Measurements from ENCODE around the gene TSGA10. TPM values are rescaled to one million over a fixed set of nuclear protein-coding genes. Genes with fewer than 3 reads are reported as not detected.

TSGA10 gene
- total RNA-seq, 1 donor from 2014 or later = 3.1 TPM

- peaks cover 58% of the 10 kb centered on the region for H3K4me1 ChIP-seq
- peak within 1 kb of the TSS; percentile 87 for H3K4me3 ChIP-seq
- peak within 1 kb of the TSS; percentile 84 for H3K27ac ChIP-seq (replicated peaks)
- peaks cover 6% of the 10 kb centered on the region for H3K36me3 ChIP-seq
- intact Hi-C loops (cut with micrococcal nuclease) = no loop called here
- TF ChIP-seq, protein P1, sequence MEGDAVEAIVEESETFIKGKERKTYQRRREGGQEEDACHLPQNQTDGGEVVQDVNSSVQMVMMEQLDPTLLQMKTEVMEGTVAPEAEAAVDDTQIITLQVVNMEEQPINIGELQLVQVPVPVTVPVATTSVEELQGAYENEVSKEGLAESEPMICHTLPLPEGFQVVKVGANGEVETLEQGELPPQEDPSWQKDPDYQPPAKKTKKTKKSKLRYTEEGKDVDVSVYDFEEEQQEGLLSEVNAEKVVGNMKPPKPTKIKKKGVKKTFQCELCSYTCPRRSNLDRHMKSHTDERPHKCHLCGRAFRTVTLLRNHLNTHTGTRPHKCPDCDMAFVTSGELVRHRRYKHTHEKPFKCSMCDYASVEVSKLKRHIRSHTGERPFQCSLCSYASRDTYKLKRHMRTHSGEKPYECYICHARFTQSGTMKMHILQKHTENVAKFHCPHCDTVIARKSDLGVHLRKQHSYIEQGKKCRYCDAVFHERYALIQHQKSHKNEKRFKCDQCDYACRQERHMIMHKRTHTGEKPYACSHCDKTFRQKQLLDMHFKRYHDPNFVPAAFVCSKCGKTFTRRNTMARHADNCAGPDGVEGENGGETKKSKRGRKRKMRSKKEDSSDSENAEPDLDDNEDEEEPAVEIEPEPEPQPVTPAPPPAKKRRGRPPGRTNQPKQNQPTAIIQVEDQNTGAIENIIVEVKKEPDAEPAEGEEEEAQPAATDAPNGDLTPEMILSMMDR (IDR thresholded peaks at IDR 0.05; ENCODE audit: borderline replicate concordance) = no peak
- no peaks in the 10 kb centered on the region for H3K9me3 ChIP-seq (replicated peaks)
- DNase-seq = peak; percentile 90
- no peaks in the 10 kb centered on the region for H3K27me3 ChIP-seq (ENCODE audit: low read depth)
These were observed 26.2 kb upstream of the TSGA10 start, which contains the start of the genes MITD1 and MRPL30 for GRCh38 chr2:99180755-99181623. Gene MITD1, minus strand, starts transcription at chr2:99181058. Its CDS starts 77 bp downstream, at chr2:99180981. Gene MRPL30, plus strand, starts transcription at chr2:99181184. Its CDS starts 5,020 bp downstream, at chr2:99186204.

- Histone ChIP-seq H3K9me3 (replicated peaks) (no peaks in the 10 kb centered on the region), H3K27me3 (ENCODE audit: low read depth) (no peaks in the 10 kb centered on the region), H3K4me3 (no peak overlapping the region), H3K27ac (replicated peaks) (no peak overlapping the region), H3K36me3 (peaks cover 65% of the 10 kb centered on the region), H3K4me1 (peaks cover under 1% of the 10 kb centered on the region)
- no peak for DNase-seq
- intact Hi-C loops (cut with micrococcal nuclease) = no loop called here
- TF ChIP-seq, protein P1 (IDR thresholded peaks at IDR 0.05; ENCODE audit: borderline replicate concordance) = no peak
These were observed 16.8 kb upstream of the TSGA10 start for GRCh38 chr2:99171377-99172140.

DNA sequence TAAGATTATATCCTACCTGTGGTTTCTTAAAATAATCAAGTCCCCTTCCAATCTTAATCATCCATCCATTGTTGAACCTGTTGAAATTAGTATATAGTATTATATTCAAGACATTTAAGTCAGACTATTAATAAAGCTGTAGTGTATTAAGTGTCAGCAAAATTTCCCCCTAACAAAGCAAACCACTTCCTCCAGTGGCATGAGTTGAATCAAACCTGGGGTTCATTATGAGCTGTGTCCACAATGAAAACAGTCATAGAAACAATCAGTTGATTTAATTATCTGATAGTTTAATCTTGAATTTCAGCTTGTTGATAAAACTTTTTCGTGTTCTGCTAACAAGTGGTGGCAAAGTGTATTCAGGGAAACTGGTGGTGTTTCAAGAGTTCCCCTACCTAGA, 14.8 kb upstream of the TSGA10 start:
- H3K36me3 ChIP-seq = peaks cover 68% of the 10 kb centered on the region
- peaks cover 5% of the 10 kb centered on the region for H3K4me1 ChIP-seq
- H3K9me3 ChIP-seq (replicated peaks) = no peaks in the 10 kb centered on the region
- intact Hi-C loops (cut with micrococcal nuclease) = no loop called here
- no peak overlapping the region for H3K27ac ChIP-seq (replicated peaks)
- TF ChIP-seq, protein P1 (IDR thresholded peaks at IDR 0.05; ENCODE audit: borderline replicate concordance) = no peak
- H3K27me3 ChIP-seq (ENCODE audit: low read depth) = no peaks in the 10 kb centered on the region
- DNase-seq = no peak
- H3K4me3 ChIP-seq = no peak overlapping the region

GRCh38 chr2:99166218-99166617, 11.5 kb upstream of the TSGA10 start:
- Histone ChIP-seq H3K27me3 (ENCODE audit: low read depth) (no peaks in the 10 kb centered on the region), H3K4me3 (no peak overlapping the region), H3K4me1 (peaks cover 5% of the 10 kb centered on the region), H3K9me3 (replicated peaks) (no peaks in the 10 kb centered on the region), H3K27ac (replicated peaks) (no peak overlapping the region), H3K36me3 (peaks cover 60% of the 10 kb centered on the region)
- intact Hi-C loops (cut with micrococcal nuclease) = no loop called here
- TF ChIP-seq, protein P1 (IDR thresholded peaks at IDR 0.05; ENCODE audit: borderline replicate concordance) = no peak
- DNase-seq = no peak

- TF ChIP-seq, protein P1 (IDR thresholded peaks at IDR 0.05; ENCODE audit: borderline replicate concordance) = no peak
- intact Hi-C loops (cut with micrococcal nuclease) = no loop called here
- Histone ChIP-seq H3K9me3 (replicated peaks) (no peaks in the 10 kb centered on the region), H3K27me3 (ENCODE audit: low read depth) (no peaks in the 10 kb centered on the region), H3K4me3 (no peak overlapping the region), H3K27ac (replicated peaks) (no peak overlapping the region), H3K36me3 (peaks cover 49% of the 10 kb centered on the region), H3K4me1 (peaks cover 19% of the 10 kb centered on the region)
- no peak for DNase-seq
These were observed 4.9 kb upstream of the TSGA10 start for GRCh38 chr2:99159594-99159993.
